HepG2 (cell line): ENCODE data around the gene CREM. TPM values are rescaled to one million over a fixed set of nuclear protein-coding genes. Genes with fewer than 3 reads are reported as not detected.

Source experiments
- GABPA ChIP-seq, 2 experiments: IDR thresholded peaks; 2 replicates each; pipeline ENCODE4 v1.6.1; 2011 to 2016; ENCODE audit warnings: low read depth in 2 of 2, low read length in 1 of 2, missing biosample characterization in 1 of 2, missing genetic modification characterization in 1 of 2
- MIER3 ChIP-seq: IDR thresholded peaks from 2 replicates; pipeline ENCODE4 v1.6.1; 2016; ENCODE audit warnings: missing compliant biosample characterization, borderline replicate concordance
- MTA3 ChIP-seq: sonication (generic); formaldehyde crosslinking; IDR thresholded peaks from 2 replicates; pipeline ENCODE4 v1.4.0; 2020; ENCODE audit warnings: missing genetic modification reagents
- REL ChIP-seq: sonication (generic); formaldehyde crosslinking; conservative IDR thresholded peaks from 2 replicates; pipeline ENCODE4 v1.8.0; 2022; ENCODE audit warnings: mild to moderate bottlenecking, missing genetic modification reagents, moderate library complexity
- RNF2 ChIP-seq: fragments of 450-650 bp; conservative IDR thresholded peaks from 2 replicates; pipeline ENCODE4 v1.6.1; 2016; ENCODE audit warnings: low read depth
- TGIF2 ChIP-seq: IDR thresholded peaks from 2 replicates; pipeline ENCODE4 v1.6.1; 2016; ENCODE audit warnings: control low read depth, missing compliant biosample characterization
- ZFAT ChIP-seq: sonication (generic); formaldehyde crosslinking; conservative IDR thresholded peaks from 2 replicates; pipeline ENCODE4 v1.8.1; 2023; ENCODE audit warnings: missing genetic modification reagents, inconsistent platforms
- ZFP90 ChIP-seq: sonication (generic); formaldehyde crosslinking; IDR thresholded peaks from 2 replicates; pipeline ENCODE4 v1.8.0; 2022; ENCODE audit warnings: missing genetic modification reagents, mild to moderate bottlenecking, inconsistent platforms, borderline replicate concordance
- ZNF331 ChIP-seq: sonication (generic); formaldehyde crosslinking; IDR thresholded peaks from 2 replicates; pipeline ENCODE4 v1.4.0; 2020; ENCODE audit warnings: missing genetic modification reagents
- ZSCAN22 ChIP-seq: sonication (generic); formaldehyde crosslinking; IDR thresholded peaks from 2 replicates; pipeline ENCODE4 v1.4.0; 2020; ENCODE audit warnings: mild to moderate bottlenecking, missing genetic modification reagents
- ZSCAN31 ChIP-seq: sonication (generic); formaldehyde crosslinking; IDR thresholded peaks from 2 replicates; pipeline ENCODE4 v1.5.0; 2020; ENCODE audit warnings: low read depth, mild to moderate bottlenecking, missing genetic modification reagents
- polyA plus RNA-seq, 8 experiments: library from polyadenylated mRNA; depleted of rRNA in 3 of 8; stranded (reverse) in 7 of 8; unstranded in 1 of 8; fragments of >200 nt; fragmentation: Illumina TruSeq in 4 of 8; extraction: Trizol in 4 of 8; gene quantifications; 2 replicates each; pipeline versions ENCODE4 v1.2.1 to v1.2.3, GENCODE V29; 2011 to 2016; ENCODE audit warnings: low read depth in 4 of 8, missing spikeins in 1 of 8, mixed read lengths in 1 of 8; ENCODE audit not compliant: insufficient read depth in 1 of 8
- total RNA-seq, 5 experiments: library from RNA; depleted of rRNA; stranded (reverse); fragments of >200 nt; fragmentation: Illumina TruSeq; extraction: Trizol; gene quantifications; 2 replicates each; pipeline ENCODE4 v1.2.3, GENCODE V29; 2016; ENCODE audit warnings: low read depth in 1 of 5
- TF ChIP-seq, protein P1 (sequence below): sonication (generic); formaldehyde crosslinking; IDR thresholded peaks from 2 replicates; pipeline ENCODE4 v1.4.0; 2020; ENCODE audit warnings: mild to moderate bottlenecking, missing genetic modification reagents, borderline replicate concordance
- TF ChIP-seq, protein P2 (sequence below): sonication (generic); formaldehyde crosslinking; conservative IDR thresholded peaks from 2 replicates; pipeline ENCODE4 v1.4.0; 2020; ENCODE audit warnings: missing genetic modification reagents
- TF ChIP-seq, protein P3 (sequence below): sonication (generic); formaldehyde crosslinking; IDR thresholded peaks from 2 replicates; pipeline ENCODE4 v1.4.0; 2020; ENCODE audit warnings: mild to moderate bottlenecking, missing genetic modification reagents, borderline replicate concordance
- TF ChIP-seq, protein P4 (sequence below): sonication (generic); formaldehyde crosslinking; IDR thresholded peaks from 2 replicates; pipeline ENCODE4 v1.5.0; 2020; ENCODE audit warnings: missing genetic modification reagents
- TF ChIP-seq, protein P5 (sequence below): sonication (generic); formaldehyde crosslinking; IDR thresholded peaks from 2 replicates; pipeline ENCODE4 v1.5.0; 2020; ENCODE audit warnings: missing genetic modification reagents
- TF ChIP-seq, protein P6 (sequence below): sonication (generic); formaldehyde crosslinking; conservative IDR thresholded peaks from 2 replicates; pipeline ENCODE4 v1.4.0; 2020; ENCODE audit warnings: missing genetic modification reagents

The CREM gene
- total and polyA plus RNA-seq, 2 of the 13 experiments (the other 11 are each of a cell fraction or from before 2014, with no cell fraction given), result 21.3 to 25.4 TPM

DNA sequence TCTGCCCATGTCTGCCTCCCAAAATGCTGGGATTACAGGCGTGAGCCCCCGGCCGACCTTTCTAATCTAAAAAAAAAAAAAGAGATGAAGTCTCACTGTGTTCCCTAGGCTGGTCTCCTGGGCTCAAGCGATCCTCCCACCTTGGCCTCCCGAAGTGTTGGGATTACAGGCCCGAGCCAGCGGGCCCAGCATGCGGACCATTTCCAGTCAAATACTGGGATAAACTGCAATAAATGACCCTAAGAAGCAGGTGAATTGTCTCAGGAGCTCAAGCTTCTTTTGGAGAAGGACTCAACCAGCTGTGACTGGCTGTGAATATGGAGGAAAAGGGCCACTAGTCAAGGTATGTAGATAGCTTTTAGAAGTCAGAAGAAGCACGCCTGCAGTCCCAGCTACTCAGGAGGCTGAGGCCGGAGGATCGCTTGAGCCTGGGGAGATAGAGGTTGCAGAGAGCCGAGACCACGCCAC is 550 bp upstream of the CREM start (continued):
- TF ChIP-seq, protein P1, sequence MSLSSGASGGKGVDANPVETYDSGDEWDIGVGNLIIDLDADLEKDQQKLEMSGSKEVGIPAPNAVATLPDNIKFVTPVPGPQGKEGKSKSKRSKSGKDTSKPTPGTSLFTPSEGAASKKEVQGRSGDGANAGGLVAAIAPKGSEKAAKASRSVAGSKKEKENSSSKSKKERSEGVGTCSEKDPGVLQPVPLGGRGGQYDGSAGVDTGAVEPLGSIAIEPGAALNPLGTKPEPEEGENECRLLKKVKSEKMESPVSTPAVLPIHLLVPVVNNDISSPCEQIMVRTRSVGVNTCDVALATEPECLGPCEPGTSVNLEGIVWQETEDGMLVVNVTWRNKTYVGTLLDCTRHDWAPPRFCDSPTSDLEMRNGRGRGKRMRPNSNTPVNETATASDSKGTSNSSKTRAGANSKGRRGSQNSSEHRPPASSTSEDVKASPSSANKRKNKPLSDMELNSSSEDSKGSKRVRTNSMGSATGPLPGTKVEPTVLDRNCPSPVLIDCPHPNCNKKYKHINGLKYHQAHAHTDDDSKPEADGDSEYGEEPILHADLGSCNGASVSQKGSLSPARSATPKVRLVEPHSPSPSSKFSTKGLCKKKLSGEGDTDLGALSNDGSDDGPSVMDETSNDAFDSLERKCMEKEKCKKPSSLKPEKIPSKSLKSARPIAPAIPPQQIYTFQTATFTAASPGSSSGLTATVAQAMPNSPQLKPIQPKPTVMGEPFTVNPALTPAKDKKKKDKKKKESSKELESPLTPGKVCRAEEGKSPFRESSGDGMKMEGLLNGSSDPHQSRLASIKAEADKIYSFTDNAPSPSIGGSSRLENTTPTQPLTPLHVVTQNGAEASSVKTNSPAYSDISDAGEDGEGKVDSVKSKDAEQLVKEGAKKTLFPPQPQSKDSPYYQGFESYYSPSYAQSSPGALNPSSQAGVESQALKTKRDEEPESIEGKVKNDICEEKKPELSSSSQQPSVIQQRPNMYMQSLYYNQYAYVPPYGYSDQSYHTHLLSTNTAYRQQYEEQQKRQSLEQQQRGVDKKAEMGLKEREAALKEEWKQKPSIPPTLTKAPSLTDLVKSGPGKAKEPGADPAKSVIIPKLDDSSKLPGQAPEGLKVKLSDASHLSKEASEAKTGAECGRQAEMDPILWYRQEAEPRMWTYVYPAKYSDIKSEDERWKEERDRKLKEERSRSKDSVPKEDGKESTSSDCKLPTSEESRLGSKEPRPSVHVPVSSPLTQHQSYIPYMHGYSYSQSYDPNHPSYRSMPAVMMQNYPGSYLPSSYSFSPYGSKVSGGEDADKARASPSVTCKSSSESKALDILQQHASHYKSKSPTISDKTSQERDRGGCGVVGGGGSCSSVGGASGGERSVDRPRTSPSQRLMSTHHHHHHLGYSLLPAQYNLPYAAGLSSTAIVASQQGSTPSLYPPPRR (CRISPR knock-in tag), result no peak
- TF ChIP-seq, protein P2, sequence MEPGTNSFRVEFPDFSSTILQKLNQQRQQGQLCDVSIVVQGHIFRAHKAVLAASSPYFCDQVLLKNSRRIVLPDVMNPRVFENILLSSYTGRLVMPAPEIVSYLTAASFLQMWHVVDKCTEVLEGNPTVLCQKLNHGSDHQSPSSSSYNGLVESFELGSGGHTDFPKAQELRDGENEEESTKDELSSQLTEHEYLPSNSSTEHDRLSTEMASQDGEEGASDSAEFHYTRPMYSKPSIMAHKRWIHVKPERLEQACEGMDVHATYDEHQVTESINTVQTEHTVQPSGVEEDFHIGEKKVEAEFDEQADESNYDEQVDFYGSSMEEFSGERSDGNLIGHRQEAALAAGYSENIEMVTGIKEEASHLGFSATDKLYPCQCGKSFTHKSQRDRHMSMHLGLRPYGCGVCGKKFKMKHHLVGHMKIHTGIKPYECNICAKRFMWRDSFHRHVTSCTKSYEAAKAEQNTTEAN, result no peak
- TF ChIP-seq MIER3, result no peak
- no peak for TF ChIP-seq REL (CRISPR knock-in tag)
- TF ChIP-seq ZFP90 (CRISPR knock-in tag), result no peak
- no peak for TF ChIP-seq MTA3 (CRISPR knock-in tag)
- TF ChIP-seq RNF2, result peak; percentile 82; the same call in 1 of the 2 replicates
- peak; percentile 7; the same call in 1 of the 2 replicates for TF ChIP-seq TGIF2 (CRISPR knock-in tag)
- TF ChIP-seq, protein P3, sequence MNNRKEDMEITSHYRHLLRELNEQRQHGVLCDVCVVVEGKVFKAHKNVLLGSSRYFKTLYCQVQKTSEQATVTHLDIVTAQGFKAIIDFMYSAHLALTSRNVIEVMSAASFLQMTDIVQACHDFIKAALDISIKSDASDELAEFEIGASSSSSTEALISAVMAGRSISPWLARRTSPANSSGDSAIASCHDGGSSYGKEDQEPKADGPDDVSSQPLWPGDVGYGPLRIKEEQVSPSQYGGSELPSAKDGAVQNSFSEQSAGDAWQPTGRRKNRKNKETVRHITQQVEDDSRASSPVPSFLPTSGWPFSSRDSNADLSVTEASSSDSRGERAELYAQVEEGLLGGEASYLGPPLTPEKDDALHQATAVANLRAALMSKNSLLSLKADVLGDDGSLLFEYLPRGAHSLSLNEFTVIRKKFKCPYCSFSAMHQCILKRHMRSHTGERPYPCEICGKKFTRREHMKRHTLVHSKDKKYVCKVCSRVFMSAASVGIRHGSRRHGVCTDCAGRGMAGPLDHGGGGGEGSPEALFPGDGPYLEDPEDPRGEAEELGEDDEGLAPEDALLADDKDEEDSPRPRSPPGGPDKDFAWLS (CRISPR knock-in tag), result no peak; the same call in 1 of the 2 replicates
- TF ChIP-seq ZNF331 (CRISPR knock-in tag), result no peak
- TF ChIP-seq, protein P4, sequence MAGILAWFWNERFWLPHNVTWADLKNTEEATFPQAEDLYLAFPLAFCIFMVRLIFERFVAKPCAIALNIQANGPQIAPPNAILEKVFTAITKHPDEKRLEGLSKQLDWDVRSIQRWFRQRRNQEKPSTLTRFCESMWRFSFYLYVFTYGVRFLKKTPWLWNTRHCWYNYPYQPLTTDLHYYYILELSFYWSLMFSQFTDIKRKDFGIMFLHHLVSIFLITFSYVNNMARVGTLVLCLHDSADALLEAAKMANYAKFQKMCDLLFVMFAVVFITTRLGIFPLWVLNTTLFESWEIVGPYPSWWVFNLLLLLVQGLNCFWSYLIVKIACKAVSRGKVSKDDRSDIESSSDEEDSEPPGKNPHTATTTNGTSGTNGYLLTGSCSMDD (CRISPR knock-in tag), result 0 out of 2 replicates have a peak, but pooled peaks have one; percentile 79
- peak; percentile 24; the same call in 1 of the 2 replicates for TF ChIP-seq ZSCAN22 (CRISPR knock-in tag)
- TF ChIP-seq GABPA (IDR thresholded peaks at IDR 0.05; ENCODE audit: low read depth, low read length), result no peak
- TF ChIP-seq GABPA (CRISPR knock-in tag; IDR thresholded peaks at IDR 0.05; ENCODE audit: low read depth), result no peak
- TF ChIP-seq, protein P5, sequence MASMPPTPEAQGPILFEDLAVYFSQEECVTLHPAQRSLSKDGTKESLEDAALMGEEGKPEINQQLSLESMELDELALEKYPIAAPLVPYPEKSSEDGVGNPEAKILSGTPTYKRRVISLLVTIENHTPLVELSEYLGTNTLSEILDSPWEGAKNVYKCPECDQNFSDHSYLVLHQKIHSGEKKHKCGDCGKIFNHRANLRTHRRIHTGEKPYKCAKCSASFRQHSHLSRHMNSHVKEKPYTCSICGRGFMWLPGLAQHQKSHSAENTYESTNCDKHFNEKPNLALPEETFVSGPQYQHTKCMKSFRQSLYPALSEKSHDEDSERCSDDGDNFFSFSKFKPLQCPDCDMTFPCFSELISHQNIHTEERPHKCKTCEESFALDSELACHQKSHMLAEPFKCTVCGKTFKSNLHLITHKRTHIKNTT, result no peak
- TF ChIP-seq, protein P6, sequence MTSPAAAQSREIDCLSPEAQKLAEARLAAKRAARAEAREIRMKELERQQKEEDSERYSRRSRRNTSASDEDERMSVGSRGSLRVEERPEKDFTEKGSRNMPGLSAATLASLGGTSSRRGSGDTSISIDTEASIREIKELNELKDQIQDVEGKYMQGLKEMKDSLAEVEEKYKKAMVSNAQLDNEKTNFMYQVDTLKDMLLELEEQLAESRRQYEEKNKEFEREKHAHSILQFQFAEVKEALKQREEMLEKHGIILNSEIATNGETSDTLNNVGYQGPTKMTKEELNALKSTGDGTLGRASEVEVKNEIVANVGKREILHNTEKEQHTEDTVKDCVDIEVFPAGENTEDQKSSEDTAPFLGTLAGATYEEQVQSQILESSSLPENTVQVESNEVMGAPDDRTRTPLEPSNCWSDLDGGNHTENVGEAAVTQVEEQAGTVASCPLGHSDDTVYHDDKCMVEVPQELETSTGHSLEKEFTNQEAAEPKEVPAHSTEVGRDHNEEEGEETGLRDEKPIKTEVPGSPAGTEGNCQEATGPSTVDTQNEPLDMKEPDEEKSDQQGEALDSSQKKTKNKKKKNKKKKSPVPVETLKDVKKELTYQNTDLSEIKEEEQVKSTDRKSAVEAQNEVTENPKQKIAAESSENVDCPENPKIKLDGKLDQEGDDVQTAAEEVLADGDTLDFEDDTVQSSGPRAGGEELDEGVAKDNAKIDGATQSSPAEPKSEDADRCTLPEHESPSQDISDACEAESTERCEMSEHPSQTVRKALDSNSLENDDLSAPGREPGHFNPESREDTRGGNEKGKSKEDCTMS (CRISPR knock-in tag), result no peak
- TF ChIP-seq ZSCAN31, result no peak
- no peak for TF ChIP-seq ZFAT (CRISPR knock-in tag)
